Suppressor macrophage treated with lipopolysaccharide for 4 hours (primary cell): ENCODE results near the gene SHISA7.

Source experiments
- DNase-seq: peaks from one replicate; pipeline ENCODE4 v3.0.0-alpha.2; 2020

The SHISA7 gene

GRCh38 chr19:55482156-55482961 is 39.3 kb upstream of the SHISA7 start:
- DNase-seq, result no peak

- no peak for DNase-seq
Observed at GRCh38 chr19:55481794-55482155, 38.7 kb upstream of the SHISA7 start.

DNA sequence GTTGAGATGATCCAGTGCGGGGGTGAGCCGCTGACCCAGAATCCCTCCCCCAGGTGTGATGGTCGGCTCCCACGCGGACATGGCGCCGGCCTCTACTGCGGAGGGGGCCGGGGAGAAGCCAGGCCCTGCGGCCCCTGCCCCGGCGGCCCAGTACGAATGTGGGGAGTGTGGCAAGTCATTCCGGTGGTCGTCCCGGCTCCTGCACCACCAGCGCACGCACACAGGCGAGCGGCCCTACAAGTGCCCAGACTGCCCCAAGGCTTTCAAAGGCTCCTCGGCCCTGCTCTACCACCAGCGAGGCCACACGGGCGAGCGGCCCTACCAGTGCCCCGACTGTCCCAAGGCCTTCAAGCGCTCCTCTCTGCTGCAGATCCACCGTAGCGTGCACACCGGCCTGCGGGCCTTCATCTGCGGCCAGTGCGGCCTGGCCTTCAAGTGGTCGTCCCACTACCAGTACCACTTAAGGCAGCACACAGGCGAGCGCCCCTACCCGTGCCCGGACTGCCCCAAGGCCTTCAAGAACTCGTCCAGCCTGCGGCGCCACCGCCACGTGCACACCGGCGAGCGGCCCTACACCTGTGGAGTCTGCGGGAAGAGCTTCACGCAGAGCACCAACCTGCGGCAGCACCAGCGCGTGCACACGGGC is 38.2 kb upstream of the SHISA7 start:
- DNase-seq, result no peak

DNA sequence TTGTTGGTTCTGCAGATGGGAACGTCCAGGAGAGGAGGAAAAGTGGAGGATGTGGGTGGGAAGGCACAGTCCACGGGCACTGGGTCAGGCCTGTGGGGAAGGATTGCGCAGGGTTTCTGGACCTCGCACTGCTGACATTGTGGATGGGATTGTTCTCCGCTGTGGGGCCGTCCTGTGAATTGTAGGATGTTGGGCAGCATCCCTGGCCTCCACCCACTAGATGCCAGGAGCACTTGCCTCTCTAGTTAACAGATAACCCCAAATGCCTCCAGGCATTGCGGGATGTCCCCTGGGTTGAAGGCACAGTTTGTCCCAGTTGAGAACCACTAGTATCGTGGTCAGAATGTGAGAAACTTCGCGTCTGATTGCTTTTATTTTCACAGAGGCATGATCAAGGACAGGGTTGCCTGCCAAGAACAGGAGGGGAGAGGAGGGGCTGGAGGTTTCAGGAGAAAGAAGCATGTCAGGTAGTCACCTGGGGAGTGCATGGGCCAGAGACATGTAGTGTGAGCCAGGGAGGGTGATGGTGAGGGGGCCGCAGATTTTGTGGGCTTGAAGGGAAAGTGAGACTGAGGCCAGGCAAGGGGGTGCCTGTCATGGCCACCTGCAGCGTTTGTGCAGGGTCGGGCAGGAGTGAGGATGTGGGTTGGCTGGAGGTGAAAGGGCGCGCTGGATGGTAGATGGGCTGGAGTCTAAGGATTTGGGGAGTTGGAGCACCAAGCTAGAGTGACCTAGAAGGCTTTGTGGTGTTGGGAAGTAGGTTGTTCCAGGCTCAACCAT is 36.5 kb upstream of the SHISA7 start:
- no peak for DNase-seq

- no peak for DNase-seq
Observed at GRCh38 chr19:55479045-55479444, 35.9 kb upstream of the SHISA7 start.

DNA sequence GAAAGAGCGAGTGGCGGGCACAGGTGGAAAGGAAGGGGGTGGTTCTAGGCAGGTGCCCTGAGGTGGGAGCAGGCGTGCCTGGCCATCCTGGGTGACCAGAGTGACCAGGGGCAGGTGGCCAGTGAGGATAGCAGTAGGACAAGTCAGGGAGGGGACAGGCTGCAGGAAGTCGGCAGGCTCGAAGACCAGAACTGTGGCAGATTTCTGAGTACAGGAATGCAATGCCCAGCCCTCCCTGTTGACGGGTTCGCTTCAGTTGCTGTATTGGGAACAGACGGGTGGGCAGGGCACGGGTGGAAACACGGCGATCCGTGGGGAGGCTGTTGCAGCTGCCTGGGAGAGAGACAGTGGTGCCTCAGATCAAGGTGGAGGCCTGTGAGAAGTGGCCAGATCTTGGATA is 35.3 kb upstream of the SHISA7 start:
- no peak for DNase-seq

- no peak for DNase-seq
Observed at GRCh38 chr19:55477905-55478304, 34.8 kb upstream of the SHISA7 start.

GRCh38 chr19:55476100-55476775 is 33.1 kb upstream of the SHISA7 start, which contains the start of gene ZNF628:
TSS of gene ZNF628 (plus strand) at chr19:55476617. CDS start at chr19:55479911, 3,294 bp downstream.
- peak; percentile 99 for DNase-seq

DNA sequence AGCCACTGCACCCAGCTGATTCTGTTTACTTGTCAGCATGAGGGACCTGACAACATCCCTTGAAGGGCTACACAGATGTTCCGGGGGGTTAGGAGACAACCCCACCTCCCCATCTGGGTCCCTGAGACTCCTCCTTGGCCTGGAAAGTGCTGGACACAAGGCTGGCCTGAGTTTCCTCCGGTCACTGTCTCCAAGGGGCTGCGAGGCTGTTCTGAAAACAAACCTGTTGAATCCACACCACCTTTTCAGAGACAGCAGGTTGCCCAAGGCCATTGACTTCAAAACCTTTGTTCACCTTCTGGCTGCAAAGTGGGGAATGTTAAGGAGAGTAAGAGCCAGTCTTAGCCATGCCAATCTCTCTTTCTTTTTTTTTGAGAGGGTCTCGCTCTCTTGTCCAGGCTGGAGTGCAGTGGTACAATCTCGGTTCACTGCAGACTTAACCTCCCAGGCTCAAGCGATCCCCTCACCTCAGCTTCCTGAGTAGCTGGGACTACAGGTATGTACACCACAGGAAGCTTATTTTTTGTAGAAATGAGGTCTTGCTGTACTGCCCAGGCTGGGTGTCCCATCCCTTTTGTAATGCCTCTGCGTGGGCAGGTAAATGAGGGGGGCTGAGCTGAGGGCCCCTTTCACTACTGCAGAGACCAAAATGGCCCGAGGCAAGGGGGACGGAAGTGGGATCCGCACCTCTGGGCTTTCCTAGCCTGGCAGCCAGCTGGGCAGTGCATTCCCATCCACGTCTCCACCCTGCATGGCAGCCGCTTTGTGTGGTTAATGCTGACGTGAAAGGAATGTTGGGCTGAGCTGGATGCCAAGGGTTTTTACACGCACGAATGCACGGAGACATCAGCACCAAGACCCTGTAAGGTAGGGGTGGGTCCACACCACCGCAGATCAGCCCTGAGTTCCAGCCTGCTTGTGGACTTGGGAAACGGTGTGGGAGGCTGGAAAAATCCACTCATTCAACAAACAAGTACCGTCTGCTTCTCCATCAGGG is 31.5 kb upstream of the SHISA7 start:
- no peak for DNase-seq

GRCh38 chr19:55473225-55474012 is 30.3 kb upstream of the SHISA7 start:
- no peak for DNase-seq

DNA sequence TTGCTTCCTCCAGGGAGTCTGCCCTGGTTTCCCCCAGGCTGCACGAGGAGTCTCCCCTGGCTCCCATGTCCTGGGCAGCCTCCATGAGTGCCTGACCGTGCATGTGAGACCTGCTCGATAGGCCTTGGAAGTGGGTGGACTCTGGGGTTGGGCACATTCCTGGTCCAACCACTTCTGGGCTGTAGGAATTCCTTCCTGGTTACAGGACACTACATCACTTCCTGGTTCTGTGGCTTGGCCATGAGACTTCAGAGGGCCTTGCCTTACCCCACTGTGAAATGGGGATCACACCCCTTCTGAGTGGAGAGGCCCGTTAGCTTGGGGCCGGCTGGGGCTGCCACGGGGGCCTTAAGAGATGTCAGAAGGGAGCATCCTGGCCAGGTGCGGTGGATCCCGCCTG is 29.4 kb upstream of the SHISA7 start:
- no peak for DNase-seq

DNA sequence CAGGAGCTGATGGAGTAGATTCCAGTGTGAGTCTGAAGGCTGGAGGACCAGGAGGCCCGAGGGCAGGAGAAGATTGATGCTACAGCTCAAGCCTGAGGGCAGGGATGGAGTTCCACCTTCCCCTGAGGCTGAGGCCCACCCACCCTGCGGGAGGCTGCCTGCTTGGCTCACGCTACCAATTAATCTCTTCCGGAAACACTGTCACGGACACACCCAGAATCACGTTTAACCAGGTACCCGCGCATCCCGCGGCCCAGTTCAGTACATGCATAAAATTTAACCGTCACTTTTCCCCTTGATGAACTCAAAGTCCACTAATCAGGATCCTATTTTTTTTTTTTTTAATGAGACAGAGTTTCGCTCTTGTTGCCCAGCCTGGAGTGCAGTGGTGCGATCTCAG is 28.2 kb upstream of the SHISA7 start:
- no peak for DNase-seq

DNA sequence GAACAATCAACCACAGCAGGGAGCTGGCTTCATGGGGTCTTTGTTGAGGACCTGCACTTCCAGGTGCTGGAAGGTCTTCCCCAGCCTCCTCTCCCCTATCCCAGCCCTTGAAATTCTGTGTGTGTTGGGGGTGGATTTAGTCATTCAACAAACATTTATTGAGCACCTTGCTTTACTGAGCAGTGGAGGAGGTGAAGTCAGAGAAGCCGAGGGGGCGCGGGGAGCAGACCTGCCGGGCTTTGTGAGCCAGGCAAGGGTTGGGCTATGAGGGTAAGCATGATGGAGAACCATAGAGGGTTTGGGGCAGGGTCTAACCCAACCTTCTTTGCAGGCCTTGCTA is 24.9 kb upstream of the SHISA7 start:
- DNase-seq, result no peak

- DNase-seq, result peak; percentile 64
Observed at GRCh38 chr19:55467236-55468053, 24.3 kb upstream of the SHISA7 start.

DNA sequence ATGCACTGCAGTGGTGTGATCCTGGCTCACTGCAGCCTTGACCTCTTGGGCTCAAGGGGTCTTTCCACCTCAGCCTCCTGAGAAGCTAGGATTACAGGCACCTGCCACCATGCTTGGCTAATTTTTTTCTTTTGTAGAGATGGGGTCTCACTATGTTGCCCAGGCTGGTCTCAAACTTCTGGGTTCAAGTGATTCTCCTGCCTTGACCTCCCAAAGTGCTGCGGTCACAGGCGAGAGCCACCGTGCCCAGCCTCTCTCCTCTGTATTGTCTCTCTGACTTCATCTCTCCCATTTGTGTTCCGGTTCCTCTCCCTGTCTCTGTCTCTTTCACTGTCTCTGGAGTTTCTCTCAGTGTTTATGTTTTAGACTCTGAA is 23.1 kb upstream of the SHISA7 start:
- no peak for DNase-seq

- DNase-seq, result no peak
Observed at GRCh38 chr19:55465460-55466240, 22.6 kb upstream of the SHISA7 start.

GRCh38 chr19:55464662-55465054 is 21.6 kb upstream of the SHISA7 start, which contains the start of gene C19orf85:
TSS of gene C19orf85 (minus strand) at chr19:55464751. CDS start at chr19:55464554, 197 bp downstream.
- DNase-seq, result no peak

GRCh38 chr19:55464039-55464661 is 21.1 kb upstream of the SHISA7 start:
- no peak for DNase-seq

DNA sequence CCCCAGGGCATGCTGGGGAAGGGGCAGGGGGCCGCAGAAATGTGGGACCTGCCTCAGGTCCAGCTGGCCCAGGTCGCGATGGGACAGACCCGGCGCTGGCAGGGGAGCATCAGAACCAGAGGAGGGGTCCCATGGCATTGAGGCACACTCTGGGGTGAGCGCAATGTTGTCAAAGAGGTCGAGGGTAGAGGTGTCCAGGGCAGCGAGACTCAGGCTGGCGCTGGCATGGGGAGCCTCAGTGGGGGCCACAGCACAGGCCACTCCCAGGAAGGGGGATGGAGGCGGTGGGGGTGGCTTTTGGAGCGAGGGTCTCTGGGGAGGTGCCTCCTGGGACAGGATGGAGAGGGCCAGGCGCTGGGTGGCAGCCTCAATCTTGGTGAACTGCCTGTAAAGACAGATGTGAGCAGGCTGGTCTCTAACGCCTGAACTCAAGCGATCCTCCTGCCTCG is 20.5 kb upstream of the SHISA7 start:
- DNase-seq, result no peak
